H9 (cell line): ENCODE results near the gene DBNL. TPM values are rescaled to one million over a fixed set of nuclear protein-coding genes. Genes with fewer than 3 reads are reported as not detected.

Source experiments
- DNase-seq: peaks from one replicate; pipeline ENCODE4 v3.0.0-alpha.2; 2017
- H2AFZ ChIP-seq: one replicate; pipeline ENCODE4 v1.6.1; 2013; ENCODE audit warnings: mild to moderate bottlenecking, low read length, control low read depth, moderate library complexity
- H2AK5ac ChIP-seq: 2 replicates; pipeline ENCODE4 v1.6.1; 2013; ENCODE audit warnings: low read length, control low read depth, mixed read lengths; ENCODE audit not compliant: insufficient read length
- H2BK120ac ChIP-seq: one replicate; pipeline ENCODE4 v1.6.1; 2013; ENCODE audit warnings: low read depth, mild to moderate bottlenecking, low read length, control low read depth, inconsistent platforms; ENCODE audit not compliant: poor library complexity, severe bottlenecking
- H2BK12ac ChIP-seq: 2 replicates; pipeline ENCODE4 v1.6.1; 2013; ENCODE audit warnings: low read length, control low read depth, mixed read lengths, low read depth; ENCODE audit not compliant: insufficient read length
- H2BK15ac ChIP-seq: 2 replicates; pipeline ENCODE4 v1.6.1; 2013; ENCODE audit warnings: low read depth, low read length, control low read depth
- H2BK20ac ChIP-seq: one replicate; pipeline ENCODE4 v1.6.1; 2013; ENCODE audit warnings: low read depth, mild to moderate bottlenecking, low read length, control low read depth, inconsistent platforms; ENCODE audit not compliant: poor library complexity, severe bottlenecking
- H2BK5ac ChIP-seq: 2 replicates; pipeline ENCODE4 v1.6.1; 2013; ENCODE audit warnings: low read length, control low read depth, mixed read lengths; ENCODE audit not compliant: insufficient read length
- H3K14ac ChIP-seq: 2 replicates; pipeline ENCODE4 v1.6.1; 2013; ENCODE audit warnings: low read length, control low read depth; ENCODE audit not compliant: insufficient read depth
- H3K18ac ChIP-seq: 2 replicates; pipeline ENCODE4 v1.6.1; 2013; ENCODE audit warnings: low read depth, mild to moderate bottlenecking, mixed read lengths, low read length, control low read depth; ENCODE audit not compliant: insufficient read length
- H3K23ac ChIP-seq: 2 replicates; pipeline ENCODE4 v1.6.1; 2013; ENCODE audit warnings: low read length, control low read depth, mixed read lengths, low read depth; ENCODE audit not compliant: insufficient read length
- H3K23me2 ChIP-seq: 2 replicates; pipeline ENCODE4 v1.6.1; 2013; ENCODE audit warnings: low read depth, mild to moderate bottlenecking, mixed read lengths, low read length, control low read depth; ENCODE audit not compliant: insufficient read length, poor library complexity, severe bottlenecking
- H3K27ac ChIP-seq: 2 replicates; pipeline ENCODE4 v1.5.1; 2013; ENCODE audit warnings: low read length, control low read depth, mixed read lengths, low read depth; ENCODE audit not compliant: insufficient read length
- H3K27me3 ChIP-seq: 2 replicates; pipeline ENCODE4 v1.6.1; 2013; ENCODE audit warnings: low read length, control low read depth, inconsistent platforms; ENCODE audit not compliant: insufficient read depth
- H3K4ac ChIP-seq: 2 replicates; pipeline ENCODE4 v1.6.1; 2013; ENCODE audit warnings: low read depth, mild to moderate bottlenecking, control low read depth, inconsistent platforms, low read length, moderate library complexity
- H3K4me1 ChIP-seq: 2 replicates; pipeline ENCODE4 v1.6.1; 2013; ENCODE audit warnings: low read length, control low read depth, inconsistent platforms; ENCODE audit not compliant: insufficient read depth
- H3K4me2 ChIP-seq: 2 replicates; pipeline ENCODE4 v1.6.1; 2013; ENCODE audit warnings: low read length, control low read depth, mixed read lengths; ENCODE audit not compliant: insufficient read length, insufficient read depth
- H3K56ac ChIP-seq: 2 replicates; pipeline ENCODE4 v1.6.1; 2013; ENCODE audit warnings: low read depth, mild to moderate bottlenecking, mixed read lengths, low read length, control low read depth; ENCODE audit not compliant: insufficient read length
- H3K79me1 ChIP-seq: 2 replicates; pipeline ENCODE4 v1.6.1; 2013; ENCODE audit warnings: low read depth, mild to moderate bottlenecking, moderate library complexity, low read length, control low read depth, inconsistent platforms; ENCODE audit not compliant: insufficient read depth, poor library complexity, severe bottlenecking
- H3K79me2 ChIP-seq: 2 replicates; pipeline ENCODE4 v1.6.1; 2013; ENCODE audit warnings: low read length, control low read depth, inconsistent platforms; ENCODE audit not compliant: insufficient read depth
- H3K9ac ChIP-seq: 2 replicates; pipeline ENCODE4 v1.6.1; 2013; ENCODE audit warnings: low read length, control low read depth, mixed read lengths; ENCODE audit not compliant: insufficient read length; ENCODE audit errors: extremely low read depth
- H3K9me3 ChIP-seq: one replicate; pipeline ENCODE4 v1.6.1; 2013; ENCODE audit warnings: low read depth, low read length, inconsistent platforms; ENCODE audit not compliant: control insufficient read depth
- H3T11ph ChIP-seq: one replicate; pipeline ENCODE4 v1.6.1; 2013; ENCODE audit warnings: mild to moderate bottlenecking, low read length, control low read depth, inconsistent platforms
- H4K20me1 ChIP-seq: one replicate; pipeline ENCODE4 v1.6.1; 2013; ENCODE audit not compliant: control insufficient read depth, insufficient read length, insufficient read depth
- H4K5ac ChIP-seq: 2 replicates; pipeline ENCODE4 v1.6.1; 2013; ENCODE audit warnings: low read depth, mild to moderate bottlenecking, mixed read lengths, low read length, control low read depth; ENCODE audit not compliant: insufficient read length
- H4K8ac ChIP-seq: replicated peaks from 2 replicates; pipeline ENCODE4 v1.6.1; 2013; ENCODE audit warnings: low read length, control low read depth, mixed read lengths, low read depth; ENCODE audit not compliant: insufficient read length
- H4K91ac ChIP-seq: 2 replicates; pipeline ENCODE4 v1.6.1; 2013; ENCODE audit warnings: low read depth, mild to moderate bottlenecking, moderate library complexity, mixed read lengths, low read length, control low read depth; ENCODE audit not compliant: insufficient read length
- H3K27ac Mint-ChIP-seq, 3 experiments: 2 replicates in 2 of 3; 3 replicates in 1 of 3; pipeline ENCODE4 v1.8.0; 2020 to 2021; ENCODE audit warnings: mixed read lengths in 3 of 3, mild to moderate bottlenecking in 1 of 3, moderate library complexity in 1 of 3
- H3K27me3 Mint-ChIP-seq: 2 replicates; pipeline ENCODE4 v1.8.0; 2021; ENCODE audit warnings: low read depth, mild to moderate bottlenecking, moderate library complexity, mixed read lengths
- H3K36me3 Mint-ChIP-seq, 3 experiments: 2 replicates in 2 of 3; 3 replicates in 1 of 3; pipeline ENCODE4 v1.8.0; 2020 to 2021; ENCODE audit warnings: low read depth in 3 of 3, mixed read lengths in 3 of 3; ENCODE audit not compliant: insufficient read depth in 1 of 3
- H3K4me1 Mint-ChIP-seq, 2 experiments: 2 replicates each; pipeline ENCODE4 v1.8.0; 2020; ENCODE audit warnings: mixed read lengths in 2 of 2
- H3K4me3 Mint-ChIP-seq, 2 experiments: 2 replicates in 1 of 2; 3 replicates in 1 of 2; pipeline ENCODE4 v1.8.0; 2020 to 2021; ENCODE audit warnings: mild to moderate bottlenecking in 2 of 2, mixed read lengths in 2 of 2, moderate library complexity in 1 of 2
- H3K9me3 Mint-ChIP-seq, 2 experiments: 2 replicates in 1 of 2; 3 replicates in 1 of 2; pipeline ENCODE4 v1.8.0; 2020; ENCODE audit warnings: mild to moderate bottlenecking in 2 of 2, mixed read lengths in 2 of 2, moderate library complexity in 1 of 2
- WGBS: extraction: QIAGEN DNeasy Blood & Tissue Kit; methylation state at CpG from one replicate; pipeline ENCODE4 v1.1.7; 2013; ENCODE audit warnings: missing lambda C conversion rate, low lambda C conversion rate, mixed read lengths; ENCODE audit not compliant: insufficient read length; ENCODE audit errors: extremely low coverage; 5-methylcytosine and 5-hydroxymethylcytosine counted together
- total RNA-seq: library from RNA; stranded (reverse); gene quantifications from 2 replicates; pipeline ENCODE4 v1.2.1, GENCODE V29; 2021
- TF ChIP-seq, protein P1 (sequence below): fragments of 200-600 bp; sonication (generic); conservative IDR thresholded peaks from 3 replicates; pipeline ENCODE4 v1.8.0; 2021; ENCODE audit warnings: antibody characterized with exemption, mild to moderate bottlenecking

DBNL gene
- total RNA-seq, 1 experiment from 2014 or later, result 51.3 TPM

DNA sequence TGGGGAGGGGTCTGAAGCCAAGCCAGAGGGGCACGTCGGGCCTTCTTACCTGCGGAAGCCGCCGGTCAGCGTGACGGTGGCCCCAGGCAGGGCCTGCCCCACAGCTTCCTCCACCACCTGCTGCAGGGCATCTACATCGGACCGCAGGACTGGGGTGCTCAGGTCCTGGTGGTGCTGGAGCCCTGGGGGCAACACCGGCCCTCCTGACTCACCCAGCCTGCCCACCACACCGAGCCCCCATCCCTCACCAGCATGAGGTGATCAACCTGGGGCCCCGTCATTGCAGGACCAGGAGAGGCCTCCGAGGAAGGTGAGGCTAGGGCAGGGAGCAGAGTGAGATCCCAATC, 29.8 kb downstream of the DBNL start:
- no peak overlapping the region for H3K4me3 Mint-ChIP-seq
- no peaks in the 10 kb centered on the region for H3K27me3 ChIP-seq
- H3K27ac Mint-ChIP-seq, result no peak overlapping the region
- H2AK5ac ChIP-seq, result no peak overlapping the region
- H3K36me3 Mint-ChIP-seq, result peaks cover 15 to 54% (median 50%) of the 10 kb centered on the region in 3 experiments
- no peak overlapping the region for H2BK12ac ChIP-seq
- WGBS, result no CpG with 5 or more reads among the region's 13 CpGs
- H4K91ac ChIP-seq, result no peak overlapping the region
- H3K56ac ChIP-seq, result no peak overlapping the region
- H2BK5ac ChIP-seq, result no peak overlapping the region
- H3K9me3 ChIP-seq, result no peaks in the 10 kb centered on the region
- no peak overlapping the region for H3K4me2 ChIP-seq
- H2BK15ac ChIP-seq, result no peak overlapping the region
- H3K18ac ChIP-seq, result no peak overlapping the region
- no peak overlapping the region for H2BK120ac ChIP-seq
- no peak overlapping the region for H3K4ac ChIP-seq
- H3K14ac ChIP-seq, result no peak overlapping the region
- H4K5ac ChIP-seq, result no peak overlapping the region
- H4K8ac ChIP-seq, result no peak overlapping the region
- DNase-seq, result no peak
- H3K4me1 Mint-ChIP-seq, result no peaks in the 10 kb centered on the region
- H2BK20ac ChIP-seq, result no peak overlapping the region
- H3K23ac ChIP-seq, result no peak overlapping the region
- H3K9ac ChIP-seq, result no peak overlapping the region
- H3K9me3 Mint-ChIP-seq, result no peaks in the 10 kb centered on the region; a peak in 1 of 5 replicates
- H3K23me2 ChIP-seq, result no peaks in the 10 kb centered on the region
- H4K20me1 ChIP-seq, result no peaks in the 10 kb centered on the region
- no peaks in the 10 kb centered on the region for H3K79me2 ChIP-seq
- H3K27ac ChIP-seq, result no peak overlapping the region
- TF ChIP-seq, protein P1, sequence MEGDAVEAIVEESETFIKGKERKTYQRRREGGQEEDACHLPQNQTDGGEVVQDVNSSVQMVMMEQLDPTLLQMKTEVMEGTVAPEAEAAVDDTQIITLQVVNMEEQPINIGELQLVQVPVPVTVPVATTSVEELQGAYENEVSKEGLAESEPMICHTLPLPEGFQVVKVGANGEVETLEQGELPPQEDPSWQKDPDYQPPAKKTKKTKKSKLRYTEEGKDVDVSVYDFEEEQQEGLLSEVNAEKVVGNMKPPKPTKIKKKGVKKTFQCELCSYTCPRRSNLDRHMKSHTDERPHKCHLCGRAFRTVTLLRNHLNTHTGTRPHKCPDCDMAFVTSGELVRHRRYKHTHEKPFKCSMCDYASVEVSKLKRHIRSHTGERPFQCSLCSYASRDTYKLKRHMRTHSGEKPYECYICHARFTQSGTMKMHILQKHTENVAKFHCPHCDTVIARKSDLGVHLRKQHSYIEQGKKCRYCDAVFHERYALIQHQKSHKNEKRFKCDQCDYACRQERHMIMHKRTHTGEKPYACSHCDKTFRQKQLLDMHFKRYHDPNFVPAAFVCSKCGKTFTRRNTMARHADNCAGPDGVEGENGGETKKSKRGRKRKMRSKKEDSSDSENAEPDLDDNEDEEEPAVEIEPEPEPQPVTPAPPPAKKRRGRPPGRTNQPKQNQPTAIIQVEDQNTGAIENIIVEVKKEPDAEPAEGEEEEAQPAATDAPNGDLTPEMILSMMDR, result no peak
- no peaks in the 10 kb centered on the region for H3K79me1 ChIP-seq
- H3T11ph ChIP-seq, result no peak overlapping the region
- H3K27me3 Mint-ChIP-seq, result peaks cover 5% of the 10 kb centered on the region
- no peaks in the 10 kb centered on the region for H3K4me1 ChIP-seq
- H2AFZ ChIP-seq, result no peak overlapping the region
